IMR-90 (cell line): ENCODE data around the gene LATS2. TPM values are rescaled to one million over a fixed set of nuclear protein-coding genes. Genes with fewer than 3 reads are reported as not detected.
A peak's percentile ranks its signal among the peaks of the same experiment; 100 is the strongest.

Experiments used
- ATAC-seq: fragments of 200-7000 bp; cut with Tn5 transposase; 2 replicates; pipeline ENCODE4 v1.9.1; 2020; ENCODE audit warnings: low read depth, mild to moderate bottlenecking, moderate library complexity
- BruUV-seq: library from RNA; stranded (reverse); fragments of 400-500 nt; replicated peaks from 2 replicates; lab custom pipeline; 2021; lab: Mats Ljungman, UMichigan
- CTCF ChIA-PET: fragments of 300-600 bp; formaldehyde crosslinking; extraction: SDS; loops from one replicate; lab custom pipeline; 2021; ENCODE audit warnings: antibody characterized with exemption; lab: Yijun Ruan, JAX
- POLR2A ChIA-PET: fragments of 300-600 bp; sonication (Branson Sonifier 250); formaldehyde crosslinking; loops from one replicate; lab custom pipeline; 2022; ENCODE audit warnings: antibody characterized with exemption; ENCODE audit not compliant: unreplicated experiment; lab: Charles Lee
- DNase-seq: peaks from one replicate; pipeline ENCODE4 v3.0.0; 2013
- H2AFZ ChIP-seq: replicated peaks from 2 replicates; pipeline ENCODE3; 2013; ENCODE audit warnings: low read length, mild to moderate bottlenecking; ENCODE audit not compliant: poor library complexity
- H2AK5ac ChIP-seq: 2 replicates; pipeline ENCODE4 v1.6.1; 2013; ENCODE audit warnings: low read depth, low read length, inconsistent platforms
- H2AK9ac ChIP-seq: replicated peaks from 2 replicates; pipeline ENCODE3; 2013; ENCODE audit warnings: mild to moderate bottlenecking, low read depth, low read length, moderate library complexity; ENCODE audit not compliant: poor library complexity
- H2BK120ac ChIP-seq: 2 replicates; pipeline ENCODE4 v1.6.1; 2013; ENCODE audit warnings: low read depth, low read length, inconsistent platforms
- H2BK15ac ChIP-seq: 3 replicates; pipeline ENCODE4 v1.6.1; 2013; ENCODE audit warnings: low read depth, low read length, inconsistent platforms
- H2BK20ac ChIP-seq: 2 replicates; pipeline ENCODE4 v1.6.1; 2013; ENCODE audit warnings: low read depth, mild to moderate bottlenecking, inconsistent platforms, low read length, moderate library complexity
- H2BK5ac ChIP-seq: 2 replicates; pipeline ENCODE4 v1.6.1; 2013; ENCODE audit warnings: mild to moderate bottlenecking, low read depth, low read length, inconsistent platforms; ENCODE audit not compliant: poor library complexity, severe bottlenecking
- H3K14ac ChIP-seq: replicated peaks from 2 replicates; pipeline ENCODE4 v1.6.1; 2013; ENCODE audit warnings: low read depth, low read length, inconsistent platforms
- H3K18ac ChIP-seq: 2 replicates; pipeline ENCODE4 v1.6.1; 2013; ENCODE audit warnings: low read depth, low read length, control low read depth
- H3K23ac ChIP-seq: 2 replicates; pipeline ENCODE4 v1.6.1; 2013; ENCODE audit warnings: low read depth, low read length, inconsistent platforms
- H3K27ac ChIP-seq: 2 replicates; pipeline ENCODE4 v1.5.1; 2013; ENCODE audit warnings: mild to moderate bottlenecking, control low read depth, low read length; ENCODE audit not compliant: insufficient read depth
- H3K27me3 ChIP-seq: 2 replicates; pipeline ENCODE4 v1.6.1; 2013; ENCODE audit warnings: low read length; ENCODE audit not compliant: control insufficient read depth, insufficient read depth
- H3K36me3 ChIP-seq: 2 replicates; pipeline ENCODE4 v1.6.1; 2013; ENCODE audit warnings: low read length, mixed read lengths; ENCODE audit not compliant: control insufficient read depth, insufficient read depth
- H3K4ac ChIP-seq: 2 replicates; pipeline ENCODE4 v1.6.1; 2013; ENCODE audit warnings: low read depth, low read length, inconsistent platforms
- H3K4me1 ChIP-seq: 2 replicates; pipeline ENCODE4 v1.6.1; 2013; ENCODE audit warnings: low read length, mixed read lengths; ENCODE audit not compliant: control insufficient read depth, insufficient read depth
- H3K4me2 ChIP-seq: 2 replicates; pipeline ENCODE4 v1.6.1; 2013; ENCODE audit warnings: low read depth, mild to moderate bottlenecking, control low read depth, low read length, moderate library complexity
- H3K4me3 ChIP-seq: 2 replicates; pipeline ENCODE4 v1.5.1; 2013; ENCODE audit warnings: low read depth, mild to moderate bottlenecking, control low read depth, low read length, moderate library complexity; ENCODE audit not compliant: insufficient read depth
- H3K56ac ChIP-seq: 2 replicates; pipeline ENCODE4 v1.6.1; 2013; ENCODE audit warnings: low read length, inconsistent platforms; ENCODE audit not compliant: insufficient read depth; ENCODE audit errors: extremely low read depth
- H3K79me1 ChIP-seq, 2 experiments: 2 replicates each; pipeline ENCODE4 v1.6.1; 2013; ENCODE audit warnings: low read length in 2 of 2, inconsistent platforms in 1 of 2, low read depth in 1 of 2
- H3K9ac ChIP-seq: 2 replicates; pipeline ENCODE4 v1.6.1; 2013; ENCODE audit warnings: low read depth, low read length, control low read depth
- H3K9me1 ChIP-seq: 2 replicates; pipeline ENCODE4 v1.6.1; 2013; ENCODE audit warnings: low read length, inconsistent platforms; ENCODE audit not compliant: insufficient read depth
- H3K9me3 ChIP-seq: 2 replicates; pipeline ENCODE4 v1.6.1; 2013; ENCODE audit warnings: low read length; ENCODE audit not compliant: control insufficient read depth, insufficient read depth
- H4K20me1 ChIP-seq: 2 replicates; pipeline ENCODE4 v1.6.1; 2013; ENCODE audit warnings: low read length, inconsistent platforms; ENCODE audit not compliant: insufficient read depth
- H4K5ac ChIP-seq: 2 replicates; pipeline ENCODE4 v1.6.1; 2013; ENCODE audit warnings: mild to moderate bottlenecking, low read depth, low read length, control low read depth
- H4K8ac ChIP-seq, 2 experiments: 2 replicates each; pipeline ENCODE4 v1.6.1; 2013; ENCODE audit warnings: low read depth in 2 of 2, low read length in 2 of 2, control low read depth in 1 of 2, inconsistent platforms in 1 of 2
- H4K91ac ChIP-seq: 2 replicates; pipeline ENCODE4 v1.6.1; 2013; ENCODE audit warnings: low read depth, low read length, inconsistent platforms; ENCODE audit not compliant: insufficient read depth
- CEBPB ChIP-seq: IDR thresholded peaks from 2 replicates; pipeline ENCODE4 v1.6.1; 2012; ENCODE audit warnings: low read depth, low read length, improper control_type of control experiment
- CTCF ChIP-seq: conservative IDR thresholded peaks from 2 replicates; pipeline ENCODE4 v1.5.1; 2012; ENCODE audit warnings: mild to moderate bottlenecking, low read depth, low read length, improper control_type of control experiment
- ELK1 ChIP-seq: fragments of 150-350 bp; IDR thresholded peaks from 2 replicates; pipeline ENCODE4 v1.6.1; 2016; ENCODE audit warnings: low read depth, mild to moderate bottlenecking, low read length, moderate library complexity, borderline replicate concordance
- FOS ChIP-seq: fragments of 150-350 bp; IDR thresholded peaks from 2 replicates; pipeline ENCODE4 v1.6.1; 2016; ENCODE audit warnings: low read depth, low read length
- MAFK ChIP-seq: IDR thresholded peaks from 2 replicates; pipeline ENCODE4 v1.6.1; 2012; ENCODE audit warnings: low read depth, low read length, improper control_type of control experiment
- MAZ ChIP-seq: IDR thresholded peaks from 2 replicates; pipeline ENCODE4 v1.6.1; 2012; ENCODE audit warnings: low read depth, mild to moderate bottlenecking, low read length, improper control_type of control experiment, moderate library complexity, borderline replicate concordance
- MXI1 ChIP-seq: IDR thresholded peaks from 2 replicates; pipeline ENCODE4 v1.6.1; 2012; ENCODE audit warnings: low read depth, mild to moderate bottlenecking, low read length, moderate library complexity, borderline replicate concordance
- NFE2L2 ChIP-seq: fragments of 150-350 bp; IDR thresholded peaks from 2 replicates; pipeline ENCODE4 v1.6.1; 2016; ENCODE audit warnings: low read depth, mild to moderate bottlenecking, low read length
- POLR2A ChIP-seq: IDR thresholded peaks from 2 replicates; pipeline ENCODE4 v1.6.1; 2012; ENCODE audit warnings: mild to moderate bottlenecking, low read depth, low read length
- RAD21 ChIP-seq: IDR thresholded peaks from 2 replicates; pipeline ENCODE4 v1.6.1; 2012; ENCODE audit warnings: low read length, improper control_type of control experiment
- RCOR1 ChIP-seq: IDR thresholded peaks from 2 replicates; pipeline ENCODE4 v1.6.1; 2012; ENCODE audit warnings: mild to moderate bottlenecking, low read length, improper control_type of control experiment; ENCODE audit not compliant: insufficient replicate concordance
- RFX5 ChIP-seq: IDR thresholded peaks from 2 replicates; pipeline ENCODE4 v1.8.0; 2012; ENCODE audit warnings: low read depth, mild to moderate bottlenecking, low read length, moderate library complexity
- SMC3 ChIP-seq: fragments of 150-350 bp; IDR thresholded peaks from 2 replicates; pipeline ENCODE4 v1.6.1; 2016; ENCODE audit warnings: low read depth, mild to moderate bottlenecking, antibody characterized with exemption, low read length, moderate library complexity
- USF2 ChIP-seq: fragments of 150-350 bp; IDR thresholded peaks from 2 replicates; pipeline ENCODE4 v1.6.1; 2017; ENCODE audit warnings: mild to moderate bottlenecking, antibody characterized with exemption, low read length, low read depth
- WGBS, 2 experiments: methylation state at CpG; one replicate each; pipeline versions ENCODE4 v1.1.5 to v1.1.7; 2013; ENCODE audit warnings: missing lambda C conversion rate in 2 of 2; ENCODE audit not compliant: insufficient read length in 1 of 2; ENCODE audit errors: extremely low coverage in 2 of 2; 5-methylcytosine and 5-hydroxymethylcytosine counted together
- dilution Hi-C: fragments of 300-500 bp; cut with HindIII; formaldehyde crosslinking; loops from one replicate; pipeline ENCODE4 v1.14.3; 2018; ENCODE audit warnings: low sequenced_read_pairs; ENCODE audit not compliant: unreplicated experiment
- in situ Hi-C: fragments of 300-500 bp; cut with MboI; formaldehyde crosslinking; loops from 3 replicates; pipeline ENCODE4 v1.14.3; 2019; ENCODE audit warnings: low sequenced_read_pairs, inconsistent platforms, mixed read lengths
- intact Hi-C: fragments of 100-400 bp; cut with micrococcal nuclease; formaldehyde crosslinking; loops from 2 replicates; pipeline ENCODE4 v1.10.0; 2022
- polyA plus RNA-seq, 3 experiments: library from polyadenylated mRNA; depleted of rRNA; stranded (reverse); fragments of >200 nt; gene quantifications; 2 replicates each; pipeline ENCODE4 v1.2.3, GENCODE V29; 2012; ENCODE audit warnings: low replicate concordance in 1 of 3
- total RNA-seq: library from RNA; depleted of rRNA; stranded (reverse); fragments of >200 nt; gene quantifications from 2 replicates; pipeline ENCODE4 v1.2.3, GENCODE V29; 2012

Gene LATS2
- total and polyA plus RNA-seq, 2 of the 4 experiments (the other 2 are of a cell fraction), result 12.7 to 22.4 TPM

- BruUV-seq, result no TSS peak
- Histone ChIP-seq H4K8ac (no peak overlapping the region), H3K27ac (0 out of 2 replicates have a peak overlapping the region, but pooled peaks have one; percentile 5), H2BK120ac (no peak overlapping the region), H3K23ac (peak overlapping the region; percentile 53; the same call in 1 of the 2 replicates), H3K79me1 (peaks cover 0 to 73% of the 10 kb centered on the region in 2 experiments; a peak in 2 of 4 replicates), H2AFZ (no peak overlapping the region), H3K14ac (no peak overlapping the region), H2BK15ac (no peak overlapping the region), H3K9me3 (no peaks in the 10 kb centered on the region), H4K91ac (no peak overlapping the region), H3K9me1 (peaks cover 47% of the 10 kb centered on the region), H3K4me1 (peaks cover 31% of the 10 kb centered on the region), H3K27me3 (no peaks in the 10 kb centered on the region), H3K4me2 (no peak overlapping the region), H3K9ac (no peak overlapping the region), H2BK5ac (no peak overlapping the region), H3K18ac (no peak overlapping the region), H3K36me3 (peaks cover 29% of the 10 kb centered on the region), H2BK20ac (no peak overlapping the region), H3K4ac (no peak overlapping the region), H2AK5ac (0 out of 2 replicates have a peak overlapping the region, but pooled peaks have one; percentile 0), H3K4me3 (no peak overlapping the region), H4K5ac (no peak overlapping the region), H3K56ac (no peak overlapping the region), H2AK9ac (no peak overlapping the region), H4K20me1 (peaks cover 100% of the 10 kb centered on the region)
- CTCF ChIA-PET, result no interaction called here
- no peak for ATAC-seq
- dilution Hi-C loops, result no loop called here
- intact Hi-C loops, result no loop called here
- no peak for DNase-seq
- WGBS, 2 experiments, result 93% methylated on average over 2 of the region's 5 CpGs; no CpG with 5 or more reads in 1 of the 2 experiments
- POLR2A ChIA-PET, result no interaction called here
- in situ Hi-C loops, result no loop called here
- TF ChIP-seq FOS (no peak), POLR2A (no peak), SMC3 (no peak), RFX5 (no peak), CEBPB (no peak), RAD21 (no peak), CTCF (no peak), MAZ (no peak), RCOR1 (no peak), USF2 (no peak), MAFK (no peak), ELK1 (no peak), NFE2L2 (no peak), MXI1 (no peak)
Measured at GRCh38 chr13:21053231-21053630, 8.2 kb downstream of the LATS2 start.
